Measurements from ENCODE around the gene YKT6.

GRCh38 chr7:44176486-44176885 is 24.3 kb upstream of the YKT6 start:
- TF ChIP-seq, protein P1, sequence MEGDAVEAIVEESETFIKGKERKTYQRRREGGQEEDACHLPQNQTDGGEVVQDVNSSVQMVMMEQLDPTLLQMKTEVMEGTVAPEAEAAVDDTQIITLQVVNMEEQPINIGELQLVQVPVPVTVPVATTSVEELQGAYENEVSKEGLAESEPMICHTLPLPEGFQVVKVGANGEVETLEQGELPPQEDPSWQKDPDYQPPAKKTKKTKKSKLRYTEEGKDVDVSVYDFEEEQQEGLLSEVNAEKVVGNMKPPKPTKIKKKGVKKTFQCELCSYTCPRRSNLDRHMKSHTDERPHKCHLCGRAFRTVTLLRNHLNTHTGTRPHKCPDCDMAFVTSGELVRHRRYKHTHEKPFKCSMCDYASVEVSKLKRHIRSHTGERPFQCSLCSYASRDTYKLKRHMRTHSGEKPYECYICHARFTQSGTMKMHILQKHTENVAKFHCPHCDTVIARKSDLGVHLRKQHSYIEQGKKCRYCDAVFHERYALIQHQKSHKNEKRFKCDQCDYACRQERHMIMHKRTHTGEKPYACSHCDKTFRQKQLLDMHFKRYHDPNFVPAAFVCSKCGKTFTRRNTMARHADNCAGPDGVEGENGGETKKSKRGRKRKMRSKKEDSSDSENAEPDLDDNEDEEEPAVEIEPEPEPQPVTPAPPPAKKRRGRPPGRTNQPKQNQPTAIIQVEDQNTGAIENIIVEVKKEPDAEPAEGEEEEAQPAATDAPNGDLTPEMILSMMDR (IDR thresholded peaks at IDR 0.05): no peak
- TF ChIP-seq POLR2A (IDR thresholded peaks at IDR 0.05) (no peak), POLR2AphosphoS5 (IDR thresholded peaks at IDR 0.05) (no peak)
